B cell (primary cell): Measurements from ENCODE around the gene HSFX2. TPM values are rescaled to one million over a fixed set of nuclear protein-coding genes. Genes with fewer than 3 reads are reported as not detected.
"Not testable (repeated sequence)": the region's sequence is repeated elsewhere in the genome, so short reads cannot be mapped to it uniquely, and the experiment has no call there.

Experiments
- ATAC-seq: fragments of 200-7000 bp; cut with Tn5 transposase; one replicate; pipeline ENCODE4 v1.10.0; 2021; ENCODE audit warnings: low read depth, mild to moderate bottlenecking, moderate number of reproducible peaks, moderate library complexity
- CTCF ChIA-PET: fragments of 350-600 bp; sonication (Branson Sonifier 250); formaldehyde crosslinking; loops from one replicate; lab custom pipeline; 2021; ENCODE audit warnings: antibody characterized with exemption, inconsistent platforms; lab: Charles Lee
- POLR2A ChIA-PET: fragments of 350-600 bp; sonication (Branson Sonifier 250); formaldehyde crosslinking; loops from one replicate; lab custom pipeline; 2021; ENCODE audit warnings: antibody characterized with exemption; lab: Charles Lee
- DNase-seq: peaks from one replicate; pipeline ENCODE4 v3.0.0; 2013
- H2AFZ ChIP-seq: 2 replicates; pipeline ENCODE4 v1.6.1; 2012; ENCODE audit warnings: mild to moderate bottlenecking, low read depth, low read length; ENCODE audit not compliant: insufficient read depth, poor library complexity, severe bottlenecking
- H3K27ac ChIP-seq, 2 donors: 1 replicate in 1 of 2; 2 replicates in 1 of 2; pipeline ENCODE4 v1.5.1; 2012 to 2013; ENCODE audit warnings: low read length in 2 of 2, mild to moderate bottlenecking in 2 of 2, moderate library complexity in 1 of 2
- H3K27me3 ChIP-seq, 4 experiments: fragments of 200-600 bp in 1 of 4; sonication (generic) in 1 of 4; replicated peaks in 1 of 4; 1 replicate in 2 of 4; 2 replicates in 2 of 4; pipeline versions ENCODE4 v1.6.1 to v1.7.0; 2013 to 2016; ENCODE audit warnings: low read length in 3 of 4, mild to moderate bottlenecking in 2 of 4, mixed read lengths in 1 of 4, moderate library complexity in 1 of 4; ENCODE audit not compliant: insufficient read depth in 4 of 4, control insufficient read depth in 3 of 4; ENCODE audit errors: control extremely low read depth in 1 of 4
- H3K36me3 ChIP-seq, 2 experiments: replicated peaks in 1 of 2; 1 replicate in 1 of 2; 2 replicates in 1 of 2; pipeline versions ENCODE4 v1.6.1 to v1.7.1; 2013; ENCODE audit warnings: low read length in 1 of 2; ENCODE audit not compliant: insufficient read depth in 2 of 2, control insufficient read depth in 1 of 2; ENCODE audit errors: control extremely low read depth in 1 of 2, extremely low read depth in 1 of 2
- H3K4me1 ChIP-seq, 2 donors: fragments of 200-600 bp in 1 of 2; sonication (generic) in 1 of 2; 1 replicate in 1 of 2; 2 replicates in 1 of 2; pipeline versions ENCODE4 v1.5.1 to v1.6.1; 2013 to 2017; ENCODE audit warnings: low read length in 2 of 2; ENCODE audit not compliant: control insufficient read depth in 2 of 2, insufficient read depth in 2 of 2
- H3K4me2 ChIP-seq: replicated peaks from 2 replicates; pipeline ENCODE3; 2012; ENCODE audit warnings: mild to moderate bottlenecking, low read depth, low read length; ENCODE audit not compliant: poor library complexity, severe bottlenecking
- H3K4me3 ChIP-seq, 5 experiments: fragments of 200-600 bp in 1 of 5; sonication (generic) in 1 of 5; 1 replicate in 3 of 5; 2 replicates in 2 of 5; pipeline versions ENCODE4 v1.5.1 to v1.7.0; 2011 to 2016; ENCODE audit warnings: low read length in 4 of 5, mild to moderate bottlenecking in 4 of 5, low read depth in 2 of 5, control low read depth in 1 of 5, moderate library complexity in 1 of 5; ENCODE audit not compliant: insufficient read depth in 1 of 5; ENCODE audit errors: control extremely low read depth in 1 of 5, extremely low read depth in 1 of 5
- H3K79me2 ChIP-seq: fragments of 200-600 bp; sonication (generic); one replicate; pipeline ENCODE4 v1.6.0; 2016; ENCODE audit warnings: low read length; ENCODE audit not compliant: control insufficient read depth, insufficient read depth
- H3K9ac ChIP-seq: fragments of 200-600 bp; sonication (generic); 2 replicates; pipeline ENCODE4 v1.6.1; 2017; ENCODE audit warnings: mild to moderate bottlenecking, low read length, moderate library complexity
- H3K9me3 ChIP-seq, 3 donors: one replicate each; pipeline versions ENCODE4 v1.6.1 to v1.7.1; 2013; ENCODE audit warnings: low read length in 2 of 3; ENCODE audit not compliant: control insufficient read depth in 2 of 3, insufficient read depth in 1 of 3; ENCODE audit errors: control extremely low read depth in 1 of 3
- H4K20me1 ChIP-seq: 2 replicates; pipeline ENCODE4 v1.6.0; 2012; ENCODE audit warnings: mild to moderate bottlenecking, low read length; ENCODE audit not compliant: insufficient read depth, control insufficient read depth, poor library complexity, severe bottlenecking
- H3K27ac Mint-ChIP-seq: one replicate; pipeline ENCODE4 v1.8.0; 2021; ENCODE audit warnings: mixed read lengths
- H3K27me3 Mint-ChIP-seq: one replicate; pipeline ENCODE4 v1.8.0; 2021; ENCODE audit warnings: mixed read lengths
- H3K4me1 Mint-ChIP-seq: one replicate; pipeline ENCODE4 v1.8.0; 2021; ENCODE audit warnings: mixed read lengths
- H3K4me3 Mint-ChIP-seq: one replicate; pipeline ENCODE4 v1.8.0; 2021; ENCODE audit warnings: mixed read lengths
- H3K9me3 Mint-ChIP-seq: one replicate; pipeline ENCODE4 v1.8.0; 2022; ENCODE audit warnings: mixed read lengths; ENCODE audit not compliant: insufficient read depth
- WGBS: methylation state at CpG from one replicate; pipeline ENCODE4 v1.1.5; 2013; ENCODE audit warnings: missing lambda C conversion rate; ENCODE audit not compliant: insufficient coverage; 5-methylcytosine and 5-hydroxymethylcytosine counted together
- intact Hi-C: fragments of 100-400 bp; cut with micrococcal nuclease; formaldehyde crosslinking; loops from one replicate; pipeline ENCODE4 v1.10.0; 2022
- polyA plus RNA-seq: library from polyadenylated mRNA; depleted of rRNA; stranded (reverse); fragments of >200 nt; gene quantifications from 2 replicates; pipeline ENCODE4 v1.2.3, GENCODE V29; 2012
- total RNA-seq, 2 donors: library from RNA; stranded (reverse); fragments of 120-200 nt in 1 of 2; gene quantifications; 1 replicate in 1 of 2; 2 replicates in 1 of 2; pipeline versions ENCODE4 v1.2.3 to v1.2.4, GENCODE V29; 2013 to 2022

Gene HSFX2
- total and polyA plus RNA-seq, 2 donors (not counting 1 experiment from before 2014, with no cell fraction given) = 1.6 to 1.9 TPM

GRCh38 chrX:149551939-149552248 lies 43.2 kb downstream of the HSFX2 start:
- DNase-seq, intact Hi-C loops, H3K4me1 ChIP-seq, H3K36me3 ChIP-seq, H3K4me2 ChIP-seq, CTCF ChIA-PET, H3K9me3 ChIP-seq, H2AFZ ChIP-seq, H3K27ac Mint-ChIP-seq, ATAC-seq, H3K9ac ChIP-seq, H3K4me3 ChIP-seq, H3K79me2 ChIP-seq, H3K9me3 Mint-ChIP-seq, H4K20me1 ChIP-seq, H3K4me3 Mint-ChIP-seq, H3K4me1 Mint-ChIP-seq, H3K27ac ChIP-seq, POLR2A ChIA-PET, H3K27me3 ChIP-seq, H3K27me3 Mint-ChIP-seq: not testable (repeated sequence)
- WGBS = no CpG with 5 or more reads among the region's 6 CpGs

- H3K9ac ChIP-seq, H3K4me2 ChIP-seq, H3K4me3 Mint-ChIP-seq, H3K36me3 ChIP-seq, H3K9me3 ChIP-seq, H2AFZ ChIP-seq, H3K27me3 Mint-ChIP-seq, H3K27me3 ChIP-seq, POLR2A ChIA-PET, H3K4me1 ChIP-seq, H3K27ac ChIP-seq, ATAC-seq, H3K79me2 ChIP-seq, H4K20me1 ChIP-seq, H3K4me1 Mint-ChIP-seq, DNase-seq, CTCF ChIA-PET, H3K9me3 Mint-ChIP-seq, H3K27ac Mint-ChIP-seq, H3K4me3 ChIP-seq, intact Hi-C loops: not testable (repeated sequence)
- WGBS = no CpG with 5 or more reads among the region's 4 CpGs
Observed at GRCh38 chrX:149551245-149551938, 43.7 kb downstream of the HSFX2 start.

GRCh38 chrX:149550454-149550853 lies 44.7 kb downstream of the HSFX2 start:
- H3K4me1 ChIP-seq, H4K20me1 ChIP-seq, H3K27me3 Mint-ChIP-seq, intact Hi-C loops, H2AFZ ChIP-seq, H3K4me3 Mint-ChIP-seq, H3K4me1 Mint-ChIP-seq, H3K4me3 ChIP-seq, DNase-seq, H3K79me2 ChIP-seq, H3K9me3 Mint-ChIP-seq, POLR2A ChIA-PET, H3K36me3 ChIP-seq, H3K9ac ChIP-seq, H3K27me3 ChIP-seq, CTCF ChIA-PET, ATAC-seq, H3K9me3 ChIP-seq, H3K27ac ChIP-seq, H3K4me2 ChIP-seq, H3K27ac Mint-ChIP-seq: not testable (repeated sequence)
- no CpG with 5 or more reads among the region's 1 CpG for WGBS

- H3K9me3 ChIP-seq, H3K9me3 Mint-ChIP-seq, H3K4me1 ChIP-seq, ATAC-seq, H2AFZ ChIP-seq, H4K20me1 ChIP-seq, H3K27me3 Mint-ChIP-seq, H3K36me3 ChIP-seq, H3K4me3 Mint-ChIP-seq, H3K4me2 ChIP-seq, intact Hi-C loops, H3K27me3 ChIP-seq, H3K27ac Mint-ChIP-seq, H3K9ac ChIP-seq, H3K4me3 ChIP-seq, CTCF ChIA-PET, H3K27ac ChIP-seq, DNase-seq, POLR2A ChIA-PET, H3K79me2 ChIP-seq, H3K4me1 Mint-ChIP-seq: not testable (repeated sequence)
- WGBS = no CpG with 5 or more reads among the region's 6 CpGs
Observed at GRCh38 chrX:149549701-149550100, 45.4 kb downstream of the HSFX2 start, which contains the start of gene HSFX3. TSS of gene HSFX3 (minus strand) at chrX:149549924. CDS start at chrX:149549852, 72 bp downstream.
